ENCODE results near the gene PRIMA1.

PRIMA1 gene

GRCh38 chr14:93751946-93752655, 36.2 kb downstream of the PRIMA1 start:
- DNase-seq: no peak

- no peak for DNase-seq
Measured at GRCh38 chr14:93749076-93749420, 39.2 kb downstream of the PRIMA1 start.

GRCh38 chr14:93748208-93749075, 39.8 kb downstream of the PRIMA1 start:
- DNase-seq: no peak

- no peak for DNase-seq
Measured at GRCh38 chr14:93747560-93747959, 40.7 kb downstream of the PRIMA1 start.

- no peak for DNase-seq
Measured at GRCh38 chr14:93747102-93747501, 41.2 kb downstream of the PRIMA1 start.

- DNase-seq: no peak
Measured at GRCh38 chr14:93745603-93746273, 42.5 kb downstream of the PRIMA1 start.

- DNase-seq: no peak
Measured at GRCh38 chr14:93744876-93745275, 43.4 kb downstream of the PRIMA1 start.

- no peak for DNase-seq
Measured at GRCh38 chr14:93744176-93744575, 44.1 kb downstream of the PRIMA1 start.

GRCh38 chr14:93743270-93744060, 44.8 kb downstream of the PRIMA1 start:
- DNase-seq: no peak

- no peak for DNase-seq
Measured at GRCh38 chr14:93742761-93743160, 45.5 kb downstream of the PRIMA1 start.

- DNase-seq: no peak
Measured at GRCh38 chr14:93741556-93742230, 46.6 kb downstream of the PRIMA1 start.

GRCh38 chr14:93737634-93738033, 50.7 kb downstream of the PRIMA1 start:
- DNase-seq: no peak

- DNase-seq: no peak
Measured at GRCh38 chr14:93736378-93737014, 51.8 kb downstream of the PRIMA1 start.

GRCh38 chr14:93735206-93735605, 53.1 kb downstream of the PRIMA1 start:
- no peak for DNase-seq

GRCh38 chr14:93734086-93734822, 54.0 kb downstream of the PRIMA1 start:
- DNase-seq: no peak

- no peak for DNase-seq
Measured at GRCh38 chr14:93733631-93734030, 54.7 kb downstream of the PRIMA1 start.

GRCh38 chr14:93733231-93733630, 55.1 kb downstream of the PRIMA1 start:
- DNase-seq: no peak

- no peak for DNase-seq
Measured at GRCh38 chr14:93732524-93732923, 55.8 kb downstream of the PRIMA1 start.

GRCh38 chr14:93731753-93732152, 56.5 kb downstream of the PRIMA1 start:
- DNase-seq: no peak

- no peak for DNase-seq
Measured at GRCh38 chr14:93729993-93730392, 58.3 kb downstream of the PRIMA1 start.

- DNase-seq: no peak
Measured at GRCh38 chr14:93728651-93729016, 59.7 kb downstream of the PRIMA1 start.

All from suppressor macrophage treated with lipopolysaccharide for 4 hours (primary cell).